Ammon's horn (tissue), 1 donor: ENCODE data around the gene APPL2.
"Not testable (repeated sequence)": the region's sequence is repeated elsewhere in the genome, so short reads cannot be mapped to it uniquely, and the experiment has no call there.

ENCODE experiments used
- DNase-seq: peaks from one replicate; pipeline ENCODE4 v3.0.0-alpha.2; 2016; ENCODE audit warnings: low spot score

The APPL2 gene

DNA sequence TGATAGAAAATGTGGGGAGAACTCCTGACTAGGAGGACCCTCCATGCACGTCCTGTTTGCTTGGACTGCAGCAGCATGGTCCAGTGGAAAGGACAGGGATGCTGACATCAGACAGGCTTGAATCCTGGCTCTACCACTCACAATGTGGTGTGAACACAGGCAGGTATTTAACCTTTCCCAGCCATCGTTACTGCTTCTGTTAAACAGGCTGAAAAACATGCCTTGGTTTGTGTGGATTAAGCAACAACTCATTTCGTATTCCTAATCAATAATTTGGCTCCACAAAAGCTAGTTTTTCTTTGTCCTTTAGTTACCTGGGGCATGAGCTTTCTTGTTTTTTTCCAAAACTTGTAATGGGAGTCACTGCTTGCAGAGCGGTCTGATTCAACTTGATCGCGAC is 41.0 kb downstream of the APPL2 start:
- no peak for DNase-seq

DNA sequence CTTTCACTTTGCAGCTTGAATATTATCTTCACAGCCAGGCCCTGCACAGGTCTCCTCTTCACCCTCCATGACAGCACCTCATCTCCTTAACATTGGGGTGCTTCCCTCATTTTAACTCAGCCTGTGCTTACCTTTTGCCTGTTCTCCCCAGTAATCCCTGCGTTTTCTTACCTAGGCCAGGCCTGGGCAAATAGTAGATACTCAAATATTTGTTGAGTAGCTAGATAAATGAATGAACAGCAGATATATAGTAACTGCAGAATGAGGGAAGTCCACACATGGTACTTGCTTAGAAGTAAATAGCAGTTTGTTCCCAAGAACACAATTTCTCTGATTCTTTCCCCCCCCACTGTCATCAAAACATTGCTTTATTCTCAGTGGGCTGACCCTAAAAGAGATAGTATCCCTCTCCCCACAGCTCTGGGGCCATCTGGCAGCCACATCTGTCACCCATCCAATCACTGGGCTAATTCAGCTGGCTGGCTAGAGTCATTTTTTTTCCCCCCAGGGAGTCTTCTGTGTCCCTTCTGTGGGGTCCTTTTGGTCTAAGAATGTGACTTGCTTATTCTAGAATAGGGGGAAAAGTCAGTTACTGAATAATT is 43.2 kb downstream of the APPL2 start:
- DNase-seq = peak; percentile 57

DNA sequence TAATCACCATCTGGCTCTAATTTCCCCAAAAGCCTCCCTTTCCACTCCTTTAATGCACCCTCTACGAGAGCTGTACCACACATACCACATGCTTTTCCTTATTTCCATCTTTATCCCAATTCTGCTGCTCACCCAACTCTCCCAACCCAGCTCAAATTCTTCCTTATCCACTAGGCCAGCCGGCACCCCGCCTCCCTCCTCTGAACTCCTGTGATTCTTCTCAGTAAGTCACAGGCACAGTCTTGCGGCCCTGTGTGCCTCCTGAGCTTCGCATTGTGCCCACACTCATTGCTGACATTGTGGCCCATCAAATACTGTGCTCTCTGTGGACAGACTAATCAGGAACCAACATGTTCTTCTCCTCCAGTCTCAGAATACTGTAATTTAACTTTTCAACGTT is 45.4 kb downstream of the APPL2 start:
- DNase-seq = no peak

DNA sequence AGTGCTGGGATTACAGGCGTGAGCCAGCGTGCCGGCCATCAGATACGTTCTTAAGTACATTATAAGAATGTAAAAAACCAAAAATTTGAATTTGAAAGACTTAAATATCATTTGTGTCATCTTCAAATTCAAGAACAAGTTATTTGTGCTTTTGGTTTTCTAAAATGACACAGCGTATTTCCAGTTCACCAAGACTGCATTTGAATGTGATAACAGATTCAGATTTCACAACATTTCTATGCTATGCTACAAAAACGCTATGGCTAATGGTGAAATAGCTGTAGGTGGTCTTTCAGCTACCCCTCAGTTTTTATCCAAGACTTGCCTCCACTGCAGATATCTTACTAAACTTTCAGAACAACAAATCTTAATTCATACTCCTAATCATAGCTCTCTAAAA is 46.7 kb downstream of the APPL2 start:
- DNase-seq = no peak

DNA sequence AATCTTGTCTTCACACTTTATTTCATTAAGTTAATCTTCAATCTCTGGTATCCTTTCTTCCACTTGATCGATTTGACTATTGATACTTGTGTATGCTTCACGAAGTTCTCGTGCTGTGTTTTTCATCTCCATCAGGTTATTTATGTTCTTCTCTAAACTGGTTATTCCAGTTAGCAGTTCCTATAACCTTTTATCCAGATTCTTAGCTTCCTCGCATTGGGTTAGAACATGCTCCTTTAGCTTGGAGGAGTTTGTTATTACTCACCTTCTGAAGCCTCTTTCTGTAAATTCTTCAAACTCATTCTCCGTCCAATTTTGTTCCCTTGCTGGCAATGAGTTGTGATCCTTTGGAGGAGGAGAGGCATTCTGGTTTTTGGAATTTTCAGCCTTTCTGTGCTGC is 52.0 kb downstream of the APPL2 start:
- not testable (repeated sequence) for DNase-seq

DNA sequence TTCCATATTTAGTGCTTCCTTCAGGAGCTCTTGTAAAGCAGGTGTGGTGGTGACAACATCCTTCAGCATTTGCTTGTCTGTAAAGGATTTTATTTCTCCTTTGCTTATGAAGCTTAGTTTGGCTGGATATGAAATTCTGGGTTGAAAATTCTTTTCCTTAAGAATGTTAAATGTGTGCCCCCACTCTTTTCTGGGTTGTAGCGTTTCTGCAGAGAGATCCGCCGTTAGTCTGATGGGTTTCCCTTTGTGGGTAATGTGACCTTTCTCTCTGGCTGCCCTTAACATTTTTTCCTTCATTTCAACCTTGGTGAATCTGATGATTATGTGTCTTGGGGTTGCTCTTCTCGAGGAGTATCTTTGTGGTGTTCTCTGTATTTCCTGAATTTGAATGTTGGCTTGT is 52.6 kb downstream of the APPL2 start:
- DNase-seq = not testable (repeated sequence)

DNA sequence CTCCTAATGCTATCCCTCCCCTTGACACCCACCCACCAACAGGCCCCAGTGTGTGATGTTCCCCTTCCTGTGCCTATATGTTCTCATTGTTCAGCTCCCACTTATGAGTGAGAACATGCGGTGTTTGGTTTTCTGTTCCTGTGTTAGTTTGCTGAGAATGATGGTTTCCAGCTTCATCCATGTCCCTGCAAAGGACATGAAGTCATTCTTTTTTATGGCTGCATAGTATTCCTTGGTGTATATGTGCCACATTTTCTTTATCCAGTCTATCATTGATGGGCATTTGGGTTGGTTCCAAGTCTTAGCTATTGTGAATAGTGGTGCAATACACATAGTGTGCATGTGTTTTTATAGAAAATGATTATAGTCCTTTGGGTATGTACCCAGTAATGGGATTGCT is 56.9 kb downstream of the APPL2 start:
- DNase-seq = not testable (repeated sequence)

DNA sequence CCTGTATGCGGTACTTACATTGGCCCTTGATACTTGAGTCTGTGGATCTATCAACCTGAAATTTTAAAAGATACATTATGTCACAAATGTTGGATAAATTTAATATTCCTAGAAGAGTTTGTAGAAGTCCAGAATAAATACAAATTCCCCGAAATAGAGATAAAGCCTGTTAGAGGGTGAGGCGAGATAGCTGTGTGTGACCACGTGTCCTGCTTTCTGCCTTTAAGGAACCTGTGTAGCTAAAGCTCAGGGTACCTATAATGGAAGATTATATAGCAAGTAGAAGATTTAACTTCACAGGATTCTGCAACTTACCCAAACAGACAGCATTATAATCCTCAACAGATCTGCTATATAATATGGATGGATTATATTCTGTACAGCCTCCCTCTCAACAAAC is 58.8 kb downstream of the APPL2 start:
- DNase-seq = no peak

DNA sequence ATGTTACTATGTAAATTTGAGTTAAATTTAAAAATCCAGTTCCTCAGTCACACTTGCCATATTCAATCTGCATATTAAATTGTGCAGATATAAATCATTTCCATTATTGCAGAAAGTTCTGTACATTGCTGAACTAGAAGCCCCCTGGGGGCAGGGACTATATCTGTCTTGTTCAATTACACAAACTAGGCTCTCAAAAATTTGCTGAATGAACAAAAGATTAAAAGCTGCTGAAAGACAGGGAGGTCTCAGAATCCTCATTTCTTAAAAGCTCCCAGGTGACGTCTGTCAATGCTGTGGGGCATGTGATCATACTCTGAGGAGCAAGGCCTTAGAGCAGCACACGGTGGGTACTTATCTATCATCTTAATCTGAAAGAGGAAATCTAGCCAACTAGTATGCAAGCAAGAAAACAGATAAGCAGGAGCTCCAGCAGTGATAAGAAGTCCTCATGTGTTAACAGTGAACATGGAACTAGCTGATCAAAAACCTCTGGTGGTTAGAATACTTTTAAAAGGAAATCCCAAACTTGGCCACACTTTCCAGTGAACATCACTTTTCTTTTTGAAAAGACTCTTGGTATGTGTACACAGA is 60.5 kb downstream of the APPL2 start:
- no peak for DNase-seq

DNA sequence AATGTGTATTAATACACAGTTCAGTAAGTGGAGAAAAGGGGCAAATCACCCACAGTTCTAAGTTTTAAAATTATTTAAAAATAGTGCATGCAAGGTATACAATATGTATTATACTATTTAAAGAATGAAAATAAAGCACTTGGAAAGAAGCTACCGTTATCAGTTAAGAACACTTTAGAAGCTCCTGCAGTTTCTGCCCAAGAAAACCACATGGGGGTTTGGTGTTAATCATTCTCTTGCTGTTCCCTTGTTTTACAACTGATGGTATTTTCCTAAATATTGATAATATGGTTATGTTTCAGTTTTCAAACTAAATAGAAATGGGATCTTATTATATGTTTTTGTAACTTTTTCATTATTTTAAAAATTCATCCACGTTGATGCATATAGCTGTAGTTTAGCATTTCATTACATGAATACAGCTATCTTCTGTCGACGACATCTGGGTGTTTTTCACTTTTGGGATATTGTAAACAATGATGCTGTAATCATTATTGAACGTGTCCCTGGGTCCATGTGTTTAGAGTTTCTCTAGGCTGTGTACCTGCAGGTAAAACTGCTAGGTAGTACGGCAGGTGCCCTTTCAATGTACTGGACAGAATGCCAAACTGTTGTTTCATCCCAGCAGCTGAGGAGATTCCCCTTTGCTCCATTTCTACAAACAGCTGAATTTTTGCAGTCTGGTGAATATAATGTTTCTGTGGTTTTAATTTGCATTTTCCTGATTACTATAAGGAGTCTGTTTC is 64.1 kb downstream of the APPL2 start:
- DNase-seq = no peak

DNA sequence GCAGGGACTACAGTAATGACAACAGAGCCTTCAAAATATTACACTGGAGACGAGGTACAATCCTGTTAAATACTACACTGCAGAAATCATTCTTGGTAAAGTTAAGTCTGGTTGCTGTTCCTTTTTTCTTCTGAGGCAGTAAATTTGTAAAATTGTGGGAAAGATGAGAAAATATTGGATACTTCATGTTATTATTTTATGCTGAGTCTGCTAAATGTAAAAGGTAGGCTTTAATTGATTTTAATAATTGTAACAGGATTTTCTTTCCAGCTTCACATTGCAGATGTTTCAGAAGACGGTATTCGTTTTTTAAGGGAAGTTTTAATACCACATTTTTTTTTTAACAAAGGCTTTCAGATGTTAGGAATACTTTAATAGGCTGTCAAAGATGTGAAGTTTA is 65.8 kb downstream of the APPL2 start:
- no peak for DNase-seq

DNA sequence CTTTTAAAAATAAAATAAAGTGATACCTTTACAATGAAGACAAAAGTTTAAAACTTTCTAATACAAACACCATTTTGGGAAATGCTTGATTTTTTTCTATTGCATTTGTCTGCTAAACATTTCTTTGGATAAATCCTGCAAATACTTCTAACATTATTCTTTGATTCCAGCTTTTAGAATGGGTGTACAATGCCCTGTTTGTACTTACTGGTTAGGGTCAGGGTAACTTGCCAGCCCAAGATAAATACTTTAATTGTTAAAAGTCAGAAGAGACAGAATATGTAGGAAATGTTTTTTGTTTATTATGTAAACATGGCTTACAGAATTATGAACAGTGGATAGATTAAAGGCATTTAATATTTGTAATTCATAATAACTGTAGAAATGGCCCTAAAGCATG is 68.0 kb downstream of the APPL2 start:
- no peak for DNase-seq

DNA sequence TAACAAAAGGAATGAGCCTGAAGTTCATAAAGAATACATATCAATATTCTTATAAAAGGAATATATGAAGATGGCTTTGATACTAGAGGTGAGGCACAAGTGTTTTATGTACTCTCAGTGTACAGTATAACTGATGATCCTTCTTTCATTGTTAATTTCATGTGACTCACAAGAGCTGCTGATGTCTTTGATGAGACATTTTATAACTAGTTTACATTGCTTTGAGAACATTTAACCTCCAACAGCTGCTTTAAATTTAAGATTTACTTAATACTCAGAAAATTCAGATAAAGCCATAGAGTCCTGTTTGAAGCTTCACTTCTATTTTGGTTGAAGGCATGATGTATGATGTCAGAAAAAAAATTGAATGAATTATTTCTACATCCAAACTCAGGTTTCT is 68.6 kb downstream of the APPL2 start:
- DNase-seq = no peak

DNA sequence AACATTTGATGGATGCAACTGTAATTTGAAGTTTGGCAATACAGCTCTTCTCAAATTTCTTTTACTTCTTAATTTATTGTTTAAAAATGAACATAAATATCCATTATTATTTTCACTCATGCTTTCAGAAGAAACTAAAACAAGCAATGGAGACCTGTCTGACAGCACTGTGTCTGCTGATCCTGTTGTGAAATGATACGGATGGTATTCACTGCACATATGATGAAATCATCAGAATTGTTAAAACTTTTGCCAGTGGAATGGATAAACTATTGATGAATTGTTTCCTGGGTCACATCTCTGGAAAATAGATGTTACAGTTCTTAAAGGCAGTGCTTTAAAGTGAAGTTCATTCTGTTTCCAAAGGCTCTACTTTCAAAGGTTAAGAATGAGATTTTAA is 69.2 kb downstream of the APPL2 start:
- no peak for DNase-seq

DNA sequence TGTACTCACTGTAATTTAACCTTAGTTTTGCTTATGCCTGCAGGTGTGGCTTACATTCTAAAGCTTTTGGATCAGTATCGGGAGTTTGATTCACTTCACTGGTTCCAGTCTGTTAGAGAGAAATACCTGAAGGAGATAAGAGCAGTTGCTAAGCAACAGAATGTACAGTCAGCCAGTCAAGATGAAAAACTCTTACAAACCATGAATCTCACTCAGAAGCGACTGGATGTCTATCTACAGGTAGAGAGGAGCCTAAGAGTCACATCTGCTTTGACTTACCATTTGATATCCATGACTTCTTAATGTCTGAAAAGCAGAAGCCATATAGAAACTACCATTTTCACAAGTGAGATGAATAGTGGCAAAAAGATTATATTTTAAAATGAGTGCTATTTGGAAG is 71.9 kb downstream of the APPL2 start:
- no peak for DNase-seq

DNA sequence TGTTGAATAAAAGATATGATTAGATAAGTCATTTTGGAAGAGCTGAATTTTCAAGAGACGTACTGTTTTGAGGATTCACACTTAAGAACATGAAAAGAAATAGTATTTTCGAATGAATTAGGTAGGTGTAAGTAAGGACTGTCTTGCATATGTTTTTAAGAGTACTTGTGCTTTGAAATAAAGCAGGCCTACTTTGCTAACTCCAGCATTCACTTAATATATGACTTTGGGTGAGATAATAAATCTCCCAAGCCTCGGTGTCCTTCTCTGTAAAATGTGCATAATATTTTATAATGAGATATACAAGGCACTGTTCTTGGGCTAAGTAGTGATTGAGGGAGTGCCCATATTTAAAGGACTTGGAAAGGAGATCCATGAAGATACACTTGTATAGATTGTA is 73.8 kb downstream of the APPL2 start:
- DNase-seq = no peak

DNA sequence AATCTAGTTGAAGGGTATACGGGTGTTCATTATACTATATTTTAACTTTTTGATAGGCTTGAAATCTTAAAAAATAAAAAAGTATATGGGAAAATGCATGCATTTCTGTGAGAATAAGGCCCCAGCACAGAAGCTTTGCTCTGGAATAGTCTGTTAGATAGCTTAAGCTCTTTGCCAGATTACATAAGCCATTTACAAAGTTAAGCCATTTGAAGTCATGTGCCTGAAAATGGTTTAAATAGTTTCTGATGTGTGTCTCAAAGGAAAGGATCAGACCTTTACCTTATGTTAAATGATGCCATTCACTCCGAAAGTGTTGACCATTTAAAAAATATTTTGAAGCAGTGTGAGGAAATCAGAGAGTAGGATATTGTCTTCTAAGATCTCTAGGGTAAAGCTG is 77.1 kb downstream of the APPL2 start:
- no peak for DNase-seq

DNA sequence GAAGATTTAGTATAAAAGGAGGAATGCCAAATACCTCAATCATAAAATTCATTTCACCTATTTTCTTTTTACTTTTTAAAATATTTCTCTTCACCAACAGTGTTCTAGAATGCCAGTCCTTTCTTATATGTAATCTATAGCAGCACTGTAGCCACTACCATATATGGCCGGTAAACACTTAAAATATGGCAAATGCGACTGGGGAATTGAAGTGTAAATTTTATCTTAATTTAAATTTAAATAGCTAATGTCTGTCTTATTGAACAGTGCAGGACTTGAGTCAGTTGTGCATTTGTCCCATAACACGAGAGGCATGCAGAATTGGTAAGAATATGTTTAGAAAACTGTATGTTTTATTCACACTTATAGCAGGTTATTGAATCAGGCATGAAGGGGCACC is 78.4 kb downstream of the APPL2 start:
- no peak for DNase-seq

DNA sequence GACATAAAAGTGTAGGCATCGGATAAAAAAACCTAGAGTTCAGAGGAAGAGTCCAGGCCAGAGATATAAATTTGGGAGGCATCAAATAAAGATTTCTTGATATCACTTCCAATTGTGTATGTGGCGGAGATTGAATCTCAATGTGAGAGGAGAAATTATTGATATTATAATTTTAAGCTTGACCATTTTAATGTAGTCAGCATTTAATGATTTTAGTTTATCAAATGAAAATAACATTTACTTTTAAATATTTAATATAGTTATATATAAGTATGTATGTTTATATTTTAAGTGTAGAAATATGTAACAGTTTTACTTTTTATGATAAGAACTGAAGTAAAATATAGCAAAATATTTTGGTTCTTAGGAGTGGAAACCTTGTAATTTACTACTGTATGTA is 79.7 kb downstream of the APPL2 start:
- no peak for DNase-seq

DNA sequence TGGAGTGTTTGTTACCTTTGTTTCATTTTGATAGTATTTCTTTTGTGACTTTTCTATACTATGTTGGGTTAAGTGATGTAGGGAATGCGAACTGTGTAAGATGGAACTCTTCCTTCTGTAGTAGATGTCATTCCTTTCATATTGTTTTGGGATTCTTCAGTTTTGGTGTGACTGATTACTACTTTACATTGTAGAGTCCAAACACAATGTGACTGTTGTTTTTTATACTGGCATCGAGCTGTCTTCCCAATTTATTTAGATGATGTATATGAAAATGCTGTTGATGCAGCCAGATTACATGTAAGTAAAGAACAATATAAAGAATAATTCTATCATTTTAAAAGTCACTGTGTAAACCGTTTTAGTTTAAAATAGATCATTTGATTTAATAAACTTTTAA is 93.7 kb downstream of the APPL2 start:
- DNase-seq = no peak

DNA sequence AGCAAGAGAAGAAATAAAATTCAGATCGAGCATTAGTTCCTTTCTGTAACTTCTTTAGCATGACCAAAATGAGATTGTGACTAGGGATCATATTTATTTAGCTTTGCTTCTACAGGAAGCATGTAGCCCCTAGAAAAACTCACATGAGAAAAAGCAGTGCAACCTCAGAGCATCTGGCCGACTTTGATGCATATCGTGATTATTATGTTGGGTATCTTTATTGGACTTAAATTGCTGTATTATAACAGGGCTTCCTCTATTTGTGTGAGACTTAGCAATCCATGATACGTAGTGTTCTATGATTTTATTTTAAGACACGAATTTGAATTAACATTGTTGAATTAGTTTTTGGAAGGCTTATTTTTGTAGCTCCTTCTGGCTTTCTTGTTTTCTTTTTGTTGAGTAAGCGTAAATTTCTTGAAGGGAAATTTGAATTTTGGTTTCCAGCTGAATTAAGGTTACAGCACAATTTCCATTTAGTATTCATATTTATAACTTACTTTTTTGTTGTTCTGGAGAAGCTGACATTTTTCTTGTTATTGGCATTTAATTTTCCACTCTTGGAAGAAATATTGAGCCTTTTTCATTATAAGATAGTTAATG is 94.6 kb downstream of the APPL2 start:
- DNase-seq = no peak

DNA sequence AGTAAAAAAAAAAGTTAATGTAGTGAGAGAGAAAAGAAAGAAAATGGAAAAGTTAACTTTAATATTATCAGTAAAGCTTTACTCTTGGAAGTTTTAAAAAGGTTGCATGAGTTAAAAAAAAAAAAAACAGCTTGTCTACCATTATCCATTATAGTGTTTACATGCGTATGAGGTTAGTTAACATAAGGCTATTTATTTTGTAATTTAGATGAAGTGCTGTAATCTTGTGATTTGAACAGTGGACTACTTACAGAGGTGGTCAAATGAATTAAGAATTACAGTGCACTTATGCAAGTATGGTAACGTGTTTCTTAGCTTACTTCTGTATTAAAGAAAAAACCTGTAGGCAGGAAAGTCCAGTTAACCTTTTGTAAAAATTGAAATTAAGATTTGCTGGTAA is 97.7 kb downstream of the APPL2 start:
- DNase-seq = no peak
